ENCODE measurements around the gene ANKRD27. TPM values are rescaled to one million over a fixed set of nuclear protein-coding genes. Genes with fewer than 3 reads are reported as not detected.
"Not testable (repeated sequence)": the region's sequence is repeated elsewhere in the genome, so short reads cannot be mapped to it uniquely, and the experiment has no call there.

The ANKRD27 gene
- 45.4 and 48.5 TPM in 2 replicates for total RNA-seq (2014; rRNA removed; shearing (Covaris generic); ENCODE audit: low replicate concordance)

GRCh38 chr19:32674931-32675719, at the start of gene ANKRD27:
TSS of gene ANKRD27 (minus strand) at chr19:32675180. CDS start at chr19:32659015, 16,165 bp downstream.
- peaks cover 5% of the 10 kb centered on the region; the same call in 1 of the 2 replicates for H3K27me3 ChIP-seq
- DNase-seq = peak; percentile 97
- H3K9me3 ChIP-seq = no peaks in the 10 kb centered on the region
- peaks cover 5% of the 10 kb centered on the region for H3K36me3 ChIP-seq
- H3K4me3 ChIP-seq = peak within 1 kb of the TSS; percentile 90

- H3K4me3 ChIP-seq = no peak overlapping the region
- H3K36me3 ChIP-seq = peaks cover 10% of the 10 kb centered on the region
- peaks cover 3% of the 10 kb centered on the region; the same call in 1 of the 2 replicates for H3K9me3 ChIP-seq
- no peak for DNase-seq
- no peaks in the 10 kb centered on the region for H3K27me3 ChIP-seq
Measured at GRCh38 chr19:32720936-32721250, 45.9 kb upstream of the ANKRD27 start.

DNA sequence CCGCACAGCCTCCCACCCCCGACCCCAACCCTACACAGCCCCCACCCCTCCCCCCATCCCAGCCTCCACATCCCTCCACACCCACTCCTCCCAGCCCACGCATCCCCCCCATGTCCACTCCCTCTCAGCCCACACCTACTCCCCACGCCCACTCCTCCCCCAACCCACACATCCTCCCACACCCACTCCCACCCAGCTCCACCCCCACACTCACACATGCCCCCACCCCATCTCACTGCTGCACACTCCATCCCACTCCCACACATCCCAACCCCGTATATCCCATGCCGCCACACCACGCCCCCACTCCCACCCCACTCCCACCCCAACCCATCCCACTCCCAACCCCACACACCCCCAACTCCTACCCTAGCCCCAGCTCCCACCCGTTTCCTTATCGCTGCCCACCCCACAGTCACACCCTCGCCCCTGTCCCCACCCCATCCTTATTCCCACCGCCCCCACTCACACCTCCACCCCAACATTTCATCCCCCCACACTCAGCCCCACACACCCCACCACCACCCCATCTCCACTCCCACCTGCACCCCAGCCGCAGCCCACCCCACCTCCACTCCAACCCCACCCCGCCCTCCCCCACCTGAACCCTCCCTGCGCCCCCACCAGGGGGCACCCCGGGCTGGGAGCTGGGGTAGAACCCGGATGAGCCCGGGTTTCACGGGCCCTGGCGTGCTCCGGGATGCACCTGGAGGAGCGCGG, 45.4 kb upstream of the ANKRD27 start:
- H3K9me3 ChIP-seq = peaks cover 1% of the 10 kb centered on the region; the same call in 1 of the 2 replicates
- H3K27me3 ChIP-seq = no peaks in the 10 kb centered on the region
- no peak overlapping the region for H3K4me3 ChIP-seq
- DNase-seq = no peak
- peaks cover 14% of the 10 kb centered on the region for H3K36me3 ChIP-seq

DNA sequence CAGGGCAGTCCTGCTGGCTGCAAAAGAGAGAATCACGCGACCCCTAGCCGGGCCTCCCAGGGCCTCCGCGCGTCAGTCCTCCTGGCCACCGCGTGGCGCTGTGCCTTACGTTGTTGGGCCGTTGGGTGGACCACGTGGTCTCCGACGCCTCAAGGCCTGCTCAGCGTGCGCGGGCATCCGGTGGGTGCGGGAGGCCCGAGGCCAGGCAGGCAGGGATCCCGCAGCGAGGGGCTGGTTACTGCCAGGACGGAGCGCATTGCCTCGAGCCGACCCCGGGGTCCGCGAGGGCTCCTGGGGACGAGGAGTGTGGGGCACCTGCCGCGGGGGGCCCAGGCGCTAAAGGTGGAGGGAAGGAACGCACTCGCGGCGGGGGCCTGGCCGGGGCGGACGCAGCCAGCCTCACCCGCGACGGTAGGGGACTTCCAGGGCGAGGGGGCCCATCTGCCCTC, 44.7 kb upstream of the ANKRD27 start, which contains the start of gene TDRD12:
Gene TDRD12 (plus strand): TSS at position 157 of the 449 bp plus-strand sequence. CDS start 306 bp downstream, outside the sequence.
- Histone ChIP-seq H3K9me3 (no peaks in the 10 kb centered on the region), H3K27me3 (no peaks in the 10 kb centered on the region), H3K4me3 (no peak within 1 kb of the TSS), H3K36me3 (peaks cover 21% of the 10 kb centered on the region)
- no peak for DNase-seq

- H3K36me3 ChIP-seq = peaks cover 33% of the 10 kb centered on the region
- no peak overlapping the region for H3K4me3 ChIP-seq
- no peak for DNase-seq
- no peaks in the 10 kb centered on the region for H3K27me3 ChIP-seq
- H3K9me3 ChIP-seq = no peaks in the 10 kb centered on the region
Measured at GRCh38 chr19:32718286-32718685, 43.3 kb upstream of the ANKRD27 start.

GRCh38 chr19:32717496-32717895, 42.5 kb upstream of the ANKRD27 start:
- Histone ChIP-seq H3K27me3 (no peaks in the 10 kb centered on the region), H3K4me3 (no peak overlapping the region), H3K9me3 (no peaks in the 10 kb centered on the region), H3K36me3 (peaks cover 40% of the 10 kb centered on the region)
- no peak for DNase-seq

DNA sequence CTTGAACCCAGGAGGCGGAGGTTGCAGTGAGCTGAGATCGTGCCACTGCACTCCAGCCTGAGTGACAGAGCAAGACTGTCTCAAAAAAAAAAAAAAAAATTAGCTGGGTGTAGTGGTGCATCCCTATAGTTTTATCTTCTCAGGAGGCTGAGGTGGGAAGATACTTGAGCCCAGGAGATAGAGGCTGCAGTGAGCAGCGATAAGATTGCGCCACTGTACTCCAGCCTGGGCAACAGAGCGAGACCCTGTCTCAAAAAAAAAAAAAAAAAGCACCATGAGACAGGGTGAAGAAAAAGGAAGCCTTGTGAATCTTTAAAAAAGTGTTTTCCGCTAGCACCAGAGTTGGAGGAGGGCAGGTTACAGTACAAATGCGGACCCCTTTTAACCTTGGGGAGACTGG, 41.2 kb upstream of the ANKRD27 start:
- peaks cover 51% of the 10 kb centered on the region for H3K36me3 ChIP-seq
- not testable (repeated sequence) for DNase-seq

DNA sequence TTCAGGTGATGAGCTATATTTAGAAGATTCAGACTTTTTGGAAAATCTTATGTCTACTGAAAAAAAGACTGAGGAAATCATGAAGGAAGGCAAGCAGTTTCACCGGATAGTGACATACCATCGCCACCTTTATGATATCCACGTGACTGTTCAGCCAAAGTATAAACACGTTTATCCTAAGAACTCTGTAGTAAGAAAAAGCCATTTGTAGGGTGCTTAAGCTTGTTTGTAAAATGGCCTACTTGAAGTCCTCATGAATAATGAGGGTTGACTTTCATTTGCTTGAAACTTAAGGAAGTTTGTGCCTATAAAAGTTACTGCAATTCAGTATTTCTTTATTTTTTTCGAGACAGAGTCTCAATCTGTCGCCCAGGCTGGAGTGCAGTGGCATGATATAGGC, 36.8 kb upstream of the ANKRD27 start:
- no peak for DNase-seq
- H3K27me3 ChIP-seq = no peaks in the 10 kb centered on the region
- no peaks in the 10 kb centered on the region for H3K9me3 ChIP-seq
- no peak overlapping the region for H3K4me3 ChIP-seq
- peaks cover 75% of the 10 kb centered on the region for H3K36me3 ChIP-seq

More for the DNA sequence above, 41.2 kb upstream of the ANKRD27 start:
- not testable (repeated sequence) for H3K4me3 ChIP-seq, H3K27me3 ChIP-seq, H3K9me3 ChIP-seq

DNA sequence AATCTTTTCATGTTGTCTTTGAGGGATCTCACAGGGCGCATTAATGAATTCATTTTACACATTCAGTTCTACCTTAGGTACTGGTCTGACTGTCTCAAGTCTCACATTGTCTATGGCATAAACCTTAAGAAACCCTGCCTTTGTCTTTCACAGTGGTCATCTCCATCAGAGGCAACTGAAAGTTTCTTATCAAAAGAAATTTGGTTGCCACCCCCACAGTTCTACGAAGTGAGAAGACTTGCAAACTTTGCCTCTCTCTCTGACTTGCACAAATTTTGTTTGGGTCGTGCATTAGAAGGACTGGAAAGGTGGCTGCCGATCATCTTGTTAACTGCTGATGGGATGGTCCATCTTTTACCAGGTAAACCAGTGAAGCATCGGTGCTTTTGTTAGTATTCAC, 34.1 kb upstream of the ANKRD27 start:
- Histone ChIP-seq H3K36me3 (peaks cover 82% of the 10 kb centered on the region), H3K27me3 (no peaks in the 10 kb centered on the region), H3K9me3 (peaks cover 6% of the 10 kb centered on the region), H3K4me3 (no peak overlapping the region)
- DNase-seq = no peak

- DNase-seq = no peak
- H3K9me3 ChIP-seq = peaks cover 11% of the 10 kb centered on the region
- H3K36me3 ChIP-seq = peaks cover 83% of the 10 kb centered on the region
- H3K27me3 ChIP-seq = no peaks in the 10 kb centered on the region
- H3K4me3 ChIP-seq = no peak overlapping the region
Measured at GRCh38 chr19:32708457-32708856, 33.5 kb upstream of the ANKRD27 start.

DNA sequence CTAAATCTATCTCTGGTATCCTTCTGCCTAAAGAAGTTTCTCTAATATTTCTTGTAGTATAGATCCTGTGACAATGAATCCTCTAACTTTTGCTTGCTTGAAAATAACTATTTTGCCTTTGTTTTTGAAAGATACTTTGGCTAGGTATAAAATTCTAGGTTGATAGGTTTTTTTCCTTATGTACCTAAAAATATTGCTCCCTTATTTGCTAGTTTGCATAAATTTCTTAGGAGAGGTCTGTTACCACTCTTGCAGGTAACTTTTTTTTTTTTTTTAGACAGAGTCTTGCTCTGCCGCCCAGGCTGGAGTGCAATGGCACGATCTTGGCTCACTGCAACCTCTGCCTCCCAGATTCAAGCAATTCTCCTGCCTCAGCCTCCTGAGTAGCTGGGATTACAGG, 29.0 kb upstream of the ANKRD27 start:
- DNase-seq, H3K27me3 ChIP-seq, H3K4me3 ChIP-seq: not testable (repeated sequence)
- H3K36me3 ChIP-seq = peaks cover 83% of the 10 kb centered on the region
- peaks cover 33% of the 10 kb centered on the region for H3K9me3 ChIP-seq

GRCh38 chr19:32702010-32702409, 27.0 kb upstream of the ANKRD27 start:
- DNase-seq = no peak
- peaks cover 35% of the 10 kb centered on the region for H3K9me3 ChIP-seq
- H3K36me3 ChIP-seq = peaks cover 94% of the 10 kb centered on the region
- H3K4me3 ChIP-seq = no peak overlapping the region
- no peaks in the 10 kb centered on the region for H3K27me3 ChIP-seq

DNA sequence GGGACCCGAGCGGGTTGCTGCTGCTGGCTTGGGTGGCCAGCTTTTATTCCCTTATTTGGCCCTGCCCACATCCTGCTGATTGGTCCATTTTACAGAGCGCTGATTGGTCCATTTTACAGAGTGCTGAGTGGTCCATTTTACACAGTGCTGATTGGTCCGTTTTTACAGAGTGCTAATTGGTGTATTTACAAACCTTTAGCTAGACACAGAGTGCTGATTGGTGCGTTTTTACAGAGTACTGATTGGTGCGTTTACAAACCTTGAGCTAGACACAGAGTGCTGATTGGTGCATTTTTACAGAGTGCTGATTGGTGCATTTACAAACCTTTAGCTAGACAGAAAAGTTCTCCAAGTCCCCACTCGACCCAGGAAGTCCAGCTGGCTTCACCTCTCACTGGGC, 25.1 kb upstream of the ANKRD27 start:
- H3K36me3 ChIP-seq = peaks cover 94% of the 10 kb centered on the region
- DNase-seq, H3K27me3 ChIP-seq, H3K4me3 ChIP-seq: not testable (repeated sequence)
- H3K9me3 ChIP-seq = peaks cover 35% of the 10 kb centered on the region

DNA sequence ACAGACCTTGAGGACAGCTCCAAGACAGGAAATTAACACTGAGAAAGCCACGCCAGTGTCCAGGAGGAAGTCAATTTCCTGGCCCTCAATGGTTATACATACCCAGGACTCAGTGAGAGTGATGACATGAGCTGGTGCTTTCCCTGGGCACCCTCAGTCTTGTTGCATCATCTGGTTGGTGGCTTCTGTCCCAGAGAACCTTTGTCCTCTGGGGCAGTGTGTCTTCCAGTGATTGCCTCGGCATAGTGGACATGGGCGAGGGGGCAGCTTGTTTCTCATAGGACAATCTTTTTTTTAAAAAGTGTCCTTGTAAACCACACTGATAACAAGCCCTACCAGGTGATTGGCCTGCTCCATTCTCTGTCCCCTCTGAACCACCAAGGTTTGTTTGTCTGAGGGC, 21.8 kb upstream of the ANKRD27 start:
- not testable (repeated sequence) for DNase-seq, H3K27me3 ChIP-seq, H3K4me3 ChIP-seq
- peaks cover 87% of the 10 kb centered on the region for H3K36me3 ChIP-seq
- H3K9me3 ChIP-seq = peaks cover 16% of the 10 kb centered on the region

- not testable (repeated sequence) for H3K27me3 ChIP-seq, DNase-seq, H3K4me3 ChIP-seq
- peaks cover 79% of the 10 kb centered on the region for H3K36me3 ChIP-seq
- H3K9me3 ChIP-seq = peaks cover 15% of the 10 kb centered on the region
Measured at GRCh38 chr19:32695506-32695905, 20.5 kb upstream of the ANKRD27 start.

DNA sequence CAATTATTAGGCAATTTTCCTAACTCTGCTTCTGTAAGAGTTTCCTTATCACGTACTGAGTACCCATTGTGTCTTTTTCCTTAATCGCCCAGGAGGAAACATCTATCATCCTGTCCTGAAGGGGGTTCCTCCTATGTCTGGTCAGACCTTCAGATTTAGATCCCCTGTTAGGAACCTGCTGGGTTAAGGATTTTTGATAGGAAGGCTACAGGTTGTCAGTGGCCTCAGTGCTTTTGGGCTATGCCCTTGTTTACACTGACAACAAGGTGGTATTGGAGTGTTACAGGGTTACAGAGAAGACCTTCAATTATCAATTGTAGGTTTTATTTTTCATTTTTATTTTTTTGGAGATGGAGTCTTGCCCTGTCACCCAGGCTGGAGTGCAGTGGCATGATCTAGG, 19.9 kb upstream of the ANKRD27 start:
- H3K4me3 ChIP-seq, H3K27me3 ChIP-seq, DNase-seq, H3K9me3 ChIP-seq: not testable (repeated sequence)
- H3K36me3 ChIP-seq = peaks cover 72% of the 10 kb centered on the region

DNA sequence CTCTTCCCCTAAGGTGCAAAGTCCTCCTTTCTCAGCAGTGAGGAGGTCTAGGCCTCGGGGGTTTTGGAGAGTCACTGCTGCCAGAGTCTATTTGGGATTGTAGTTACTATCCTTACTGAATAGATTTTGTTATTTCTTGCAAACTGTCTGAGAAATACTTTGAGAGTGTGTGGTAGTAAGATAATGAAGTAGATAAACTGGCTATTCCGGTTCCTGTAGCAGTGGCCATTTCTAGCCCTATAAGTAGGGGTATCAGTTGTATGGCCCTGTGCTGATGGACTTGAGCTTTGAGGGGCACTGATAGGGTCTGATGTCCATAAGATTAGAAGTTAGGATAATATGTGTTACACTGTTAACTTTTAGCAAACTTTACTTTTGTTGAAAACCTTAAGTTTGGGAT, 19.3 kb upstream of the ANKRD27 start:
- H3K4me3 ChIP-seq = peak overlapping the region; percentile 79
- H3K36me3 ChIP-seq = peaks cover 67% of the 10 kb centered on the region
- not testable (repeated sequence) for H3K27me3 ChIP-seq, DNase-seq, H3K9me3 ChIP-seq
